Rectal smooth muscle tissue (tissue), 1 donor: ENCODE results near the gene TOMM34.

Experiments used
- H3K27ac ChIP-seq: one replicate; pipeline ENCODE4 v1.7.0; 2013; ENCODE audit warnings: low read depth, low read length, inconsistent platforms
- H3K27me3 ChIP-seq: one replicate; pipeline ENCODE4 v1.7.0; 2013; ENCODE audit warnings: low read length; ENCODE audit not compliant: control insufficient read depth, insufficient read depth
- H3K36me3 ChIP-seq: one replicate; pipeline ENCODE4 v1.7.0; 2013; ENCODE audit warnings: low read length; ENCODE audit not compliant: control insufficient read depth, insufficient read depth
- H3K4me1 ChIP-seq: one replicate; pipeline ENCODE4 v1.7.0; 2013; ENCODE audit warnings: low read length; ENCODE audit not compliant: control insufficient read depth, insufficient read depth
- H3K4me3 ChIP-seq: one replicate; pipeline ENCODE4 v1.7.0; 2013; ENCODE audit warnings: low read length
- H3K9ac ChIP-seq: one replicate; pipeline ENCODE4 v1.7.0; 2013; ENCODE audit warnings: low read length

The TOMM34 gene

GRCh38 chr20:44960103-44960852 is at the start of gene TOMM34:
Gene TOMM34, minus strand, starts transcription at chr20:44960397. Its CDS starts 64 bp downstream, at chr20:44960333.
- Histone ChIP-seq H3K9ac (peak within 1 kb of the TSS; percentile 38), H3K27ac (peak within 1 kb of the TSS; percentile 51), H3K4me3 (peak within 1 kb of the TSS; percentile 77)

DNA sequence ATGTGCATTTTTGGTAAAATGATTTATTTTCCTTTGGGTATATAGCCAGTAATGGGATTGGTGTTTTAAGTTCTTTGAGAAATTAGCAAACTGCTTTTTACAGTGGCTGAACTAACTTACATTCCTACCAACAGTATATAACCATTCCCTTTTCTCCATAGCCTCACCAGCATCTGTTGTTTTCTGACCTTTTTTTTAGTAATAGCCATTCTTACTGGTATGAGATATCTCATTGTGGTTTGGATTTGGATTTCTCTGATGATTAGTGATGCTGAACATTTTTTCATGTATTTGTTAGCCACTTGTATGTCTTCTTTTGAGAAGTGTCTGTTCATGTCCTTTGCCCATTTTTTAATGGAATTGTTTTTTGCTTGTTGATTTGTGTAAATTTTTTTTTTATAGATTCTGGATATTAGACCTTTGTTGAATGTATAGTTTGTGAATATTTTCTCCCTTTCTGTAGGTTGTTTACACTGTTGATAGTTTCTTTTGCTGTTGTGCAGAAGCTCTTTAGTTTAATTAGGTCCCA is 48.4 kb upstream of the TOMM34 start:
- Histone ChIP-seq H3K27me3 (no peaks in the 10 kb centered on the region), H3K36me3 (peaks cover 8% of the 10 kb centered on the region), H3K27ac (no peak overlapping the region)

More at GRCh38 chr20:44960103-44960852, at the start of gene TOMM34:
- H3K4me1 ChIP-seq = peaks cover 3% of the 10 kb centered on the region
- no peaks in the 10 kb centered on the region for H3K27me3 ChIP-seq
- H3K36me3 ChIP-seq = peaks cover 3% of the 10 kb centered on the region

DNA sequence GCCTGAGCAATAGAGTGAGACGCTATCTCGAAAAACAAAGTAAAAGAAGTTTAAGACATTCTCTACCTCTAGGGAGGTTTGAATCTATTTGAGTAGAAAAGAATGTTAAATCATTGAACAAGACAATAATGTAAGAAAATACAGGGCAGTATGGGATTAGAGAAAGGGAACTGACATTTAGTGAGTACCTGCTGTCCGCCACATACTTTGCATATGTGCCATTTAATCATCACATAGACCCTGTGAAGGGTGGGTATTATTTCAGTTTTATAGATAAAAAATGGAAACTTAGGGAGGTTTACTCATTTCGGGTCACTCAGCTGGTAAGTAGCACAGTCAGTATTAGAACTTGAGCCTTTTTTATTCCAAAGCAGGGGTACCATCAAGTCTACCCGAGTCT is 37.5 kb upstream of the TOMM34 start:
- H3K4me3 ChIP-seq = no peak overlapping the region
- no peak overlapping the region for H3K27ac ChIP-seq
- H3K36me3 ChIP-seq = peaks cover 35% of the 10 kb centered on the region
- H3K9ac ChIP-seq = no peak overlapping the region
- H3K27me3 ChIP-seq = no peaks in the 10 kb centered on the region
- no peaks in the 10 kb centered on the region for H3K4me1 ChIP-seq

More for the DNA sequence above, 48.4 kb upstream of the TOMM34 start:
- Histone ChIP-seq H3K4me1 (no peaks in the 10 kb centered on the region), H3K9ac (no peak overlapping the region), H3K4me3 (no peak overlapping the region)

DNA sequence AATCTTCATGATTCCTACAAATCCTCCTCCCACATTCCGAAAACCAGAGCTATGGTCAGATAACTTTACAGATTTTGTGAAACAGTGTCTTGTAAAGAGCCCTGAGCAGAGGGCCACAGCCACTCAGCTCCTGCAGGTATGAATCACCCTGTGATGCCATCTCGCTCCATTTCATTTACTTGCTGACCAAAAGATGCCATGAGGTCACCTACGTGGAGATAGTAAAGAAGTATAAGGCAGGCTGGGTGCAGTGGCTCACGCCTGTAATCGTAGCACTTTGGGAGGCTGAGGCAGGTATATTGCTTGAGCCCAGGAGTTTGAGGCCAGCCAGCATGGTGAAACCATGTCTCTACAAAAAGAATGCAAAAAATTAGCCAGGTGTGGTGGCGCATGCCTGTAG is 37.0 kb upstream of the TOMM34 start:
- Histone ChIP-seq H3K36me3 (peaks cover 35% of the 10 kb centered on the region), H3K27me3 (no peaks in the 10 kb centered on the region), H3K4me3 (no peak overlapping the region), H3K4me1 (no peaks in the 10 kb centered on the region), H3K9ac (no peak overlapping the region), H3K27ac (no peak overlapping the region)

- Histone ChIP-seq H3K4me3 (no peak overlapping the region), H3K36me3 (peaks cover 25% of the 10 kb centered on the region), H3K27me3 (no peaks in the 10 kb centered on the region), H3K4me1 (no peaks in the 10 kb centered on the region), H3K27ac (no peak overlapping the region), H3K9ac (no peak overlapping the region)
Observed at GRCh38 chr20:44993343-44993742, 33.1 kb upstream of the TOMM34 start.

DNA sequence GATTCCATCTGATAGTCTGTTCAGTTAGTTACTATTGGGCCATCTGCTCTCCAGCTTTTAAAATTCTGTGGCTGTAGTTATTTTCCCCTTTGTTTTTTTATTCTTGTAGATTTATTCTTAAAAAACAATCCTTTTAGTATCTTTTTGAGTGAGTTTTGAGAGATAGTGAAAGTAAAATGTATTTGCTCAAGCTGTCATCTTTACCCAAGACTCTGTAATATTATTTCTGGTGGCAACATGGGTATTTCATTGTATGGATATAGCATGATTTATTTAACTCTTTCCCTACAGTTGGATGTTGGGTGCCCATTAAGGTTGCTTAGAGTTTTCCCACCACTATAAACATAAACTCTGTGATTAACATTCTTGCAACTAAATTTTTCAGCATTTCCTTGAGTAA is 30.8 kb upstream of the TOMM34 start:
- Histone ChIP-seq H3K4me3 (no peak overlapping the region), H3K36me3 (peaks cover 15% of the 10 kb centered on the region), H3K27ac (no peak overlapping the region), H3K27me3 (no peaks in the 10 kb centered on the region), H3K9ac (no peak overlapping the region), H3K4me1 (no peaks in the 10 kb centered on the region)

GRCh38 chr20:44990425-44990824 is 30.2 kb upstream of the TOMM34 start:
- Histone ChIP-seq H3K4me3 (no peak overlapping the region), H3K4me1 (no peaks in the 10 kb centered on the region), H3K27ac (peak overlapping the region; percentile 14), H3K27me3 (no peaks in the 10 kb centered on the region), H3K36me3 (peaks cover 10% of the 10 kb centered on the region), H3K9ac (no peak overlapping the region)

DNA sequence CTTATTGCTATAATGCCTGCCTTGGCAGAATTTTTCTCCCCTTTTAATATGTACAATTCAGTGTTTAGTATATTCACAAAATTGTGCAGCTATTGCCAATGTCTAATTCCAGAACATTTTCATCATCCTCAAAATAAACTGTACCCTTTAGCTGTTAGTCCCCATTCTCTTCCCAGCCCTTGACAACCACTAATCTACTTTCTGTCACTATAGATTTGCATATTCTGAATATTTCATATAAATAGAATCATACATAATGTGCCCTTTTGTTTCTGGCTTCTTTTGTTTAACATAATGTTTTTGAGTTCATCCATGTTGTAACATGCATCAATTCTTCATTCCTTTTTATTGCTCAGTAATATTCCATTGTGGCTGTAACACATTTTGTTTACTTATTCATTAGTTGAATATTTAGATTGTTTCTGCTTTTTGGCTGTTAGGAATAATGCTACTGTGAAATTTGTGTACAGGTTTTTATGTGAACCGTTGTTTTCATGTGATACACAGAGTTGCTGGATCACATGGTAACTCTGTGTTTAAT is 28.5 kb upstream of the TOMM34 start:
- Histone ChIP-seq H3K9ac (no peak overlapping the region), H3K27me3 (no peaks in the 10 kb centered on the region), H3K4me1 (no peaks in the 10 kb centered on the region), H3K4me3 (no peak overlapping the region), H3K36me3 (peaks cover 5% of the 10 kb centered on the region), H3K27ac (no peak overlapping the region)

DNA sequence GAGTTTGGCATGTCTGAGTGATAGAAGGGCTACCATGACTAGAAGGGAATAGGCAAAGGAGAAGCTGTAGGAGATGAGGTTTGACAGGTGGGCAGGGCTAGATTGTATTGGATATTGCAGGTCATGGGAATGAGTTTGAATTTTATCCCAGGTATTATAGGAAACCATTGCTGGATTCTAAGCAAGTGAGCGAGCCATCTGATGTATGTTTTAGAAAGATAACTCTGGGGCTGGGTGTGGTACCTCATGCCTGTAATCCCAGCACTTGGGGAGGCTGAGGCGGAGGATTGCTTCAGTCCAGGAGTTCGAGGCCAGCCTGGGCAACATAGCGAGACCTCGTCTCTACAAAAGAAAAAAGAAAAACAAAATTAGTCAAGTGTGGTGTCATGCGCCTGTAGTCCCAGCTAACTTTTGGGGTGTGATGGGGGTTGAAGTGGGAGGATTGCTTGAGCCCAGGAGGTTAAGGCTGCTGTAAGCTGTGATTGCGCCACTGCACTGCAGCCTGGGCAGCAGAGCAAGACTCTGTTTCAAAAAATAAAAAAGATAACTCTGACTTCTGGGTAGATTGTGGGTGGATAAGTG is 23.0 kb upstream of the TOMM34 start:
- Histone ChIP-seq H3K36me3 (peaks cover 11% of the 10 kb centered on the region), H3K4me1 (no peaks in the 10 kb centered on the region), H3K27me3 (no peaks in the 10 kb centered on the region), H3K4me3 (no peak overlapping the region), H3K27ac (no peak overlapping the region), H3K9ac (no peak overlapping the region)

DNA sequence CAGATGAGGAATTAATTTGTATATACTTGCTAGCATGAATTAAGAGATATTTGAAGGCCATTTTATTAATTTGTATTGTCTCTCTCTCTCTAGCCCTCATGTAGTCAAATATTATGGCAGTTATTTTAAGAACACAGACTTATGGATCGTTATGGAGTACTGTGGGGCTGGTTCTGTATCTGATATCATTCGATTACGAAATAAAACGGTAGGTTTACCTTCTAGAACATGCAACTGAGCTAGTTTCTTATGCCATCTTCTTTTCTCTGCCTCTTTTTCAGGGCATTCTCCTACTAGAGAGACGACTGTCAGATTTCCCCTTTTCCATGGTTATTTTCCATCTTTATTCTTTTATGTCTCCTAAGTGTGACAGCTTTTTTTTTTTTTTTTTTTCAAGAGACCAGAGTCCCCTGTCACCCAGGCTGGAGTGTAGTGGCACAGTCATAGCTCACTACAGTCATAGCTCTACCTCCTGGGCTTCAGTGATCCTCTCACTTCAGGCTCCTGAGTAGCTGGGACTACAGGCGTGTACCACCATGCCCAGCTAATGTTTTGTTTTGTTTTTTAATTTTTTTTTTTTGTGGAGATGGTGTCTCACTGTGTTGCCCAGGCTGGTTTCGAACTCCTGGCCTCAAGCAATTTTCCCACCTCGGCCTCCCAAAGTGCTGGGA is 21.7 kb upstream of the TOMM34 start:
- H3K27ac ChIP-seq = no peak overlapping the region
- H3K36me3 ChIP-seq = peaks cover 11% of the 10 kb centered on the region

DNA sequence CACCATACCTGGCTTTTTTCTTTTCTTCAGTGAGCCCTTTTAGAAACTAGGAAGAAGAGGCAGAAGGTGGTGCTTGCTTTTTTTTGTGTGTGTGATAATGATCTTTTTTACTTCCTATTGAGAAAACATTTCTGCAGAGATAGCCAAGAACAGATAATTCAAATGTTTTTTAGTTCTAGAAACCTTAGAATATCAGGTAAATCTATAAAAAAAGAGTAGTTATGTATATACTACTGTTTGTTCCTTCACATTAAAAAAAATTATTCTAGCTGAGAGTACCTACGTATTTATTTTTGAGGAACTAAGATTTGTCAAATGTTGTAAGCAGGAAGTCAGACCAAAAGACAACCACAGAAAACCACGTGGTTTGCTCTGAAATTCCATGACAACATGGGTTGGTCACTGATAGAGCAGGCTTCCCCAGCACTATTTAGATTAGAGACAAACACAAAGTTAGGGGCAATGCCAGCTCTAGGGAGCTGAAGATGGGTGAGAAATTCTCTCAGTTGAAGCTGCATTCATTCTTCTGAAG is 19.0 kb upstream of the TOMM34 start:
- no peaks in the 10 kb centered on the region for H3K27me3 ChIP-seq
- no peak overlapping the region for H3K4me3 ChIP-seq
- H3K36me3 ChIP-seq = peaks cover 12% of the 10 kb centered on the region
- no peak overlapping the region for H3K27ac ChIP-seq
- no peaks in the 10 kb centered on the region for H3K4me1 ChIP-seq
- H3K9ac ChIP-seq = no peak overlapping the region

More for the DNA sequence above, 21.7 kb upstream of the TOMM34 start:
- no peaks in the 10 kb centered on the region for H3K27me3 ChIP-seq
- no peak overlapping the region for H3K4me3 ChIP-seq
- no peaks in the 10 kb centered on the region for H3K4me1 ChIP-seq
- no peak overlapping the region for H3K9ac ChIP-seq

GRCh38 chr20:44976698-44977097 is 16.5 kb upstream of the TOMM34 start:
- Histone ChIP-seq H3K27ac (no peak overlapping the region), H3K9ac (no peak overlapping the region), H3K4me1 (no peaks in the 10 kb centered on the region), H3K4me3 (no peak overlapping the region), H3K27me3 (no peaks in the 10 kb centered on the region), H3K36me3 (peaks cover 13% of the 10 kb centered on the region)
